OCI-LY1 (cell line): ENCODE data around the gene KCNH2.
"Not testable (repeated sequence)": the region's sequence is repeated elsewhere in the genome, so short reads cannot be mapped to it uniquely, and the experiment has no call there.

Source experiments
- H2AFZ ChIP-seq: fragments of 200-600 bp; sonication (generic), shearing (Covaris generic); 2 replicates; pipeline ENCODE4 v1.6.0; 2014; ENCODE audit warnings: antibody characterized with exemption, mild to moderate bottlenecking, low read length
- H3F3A ChIP-seq: fragments of 200-600 bp; sonication (generic), shearing (Covaris generic); 2 replicates; pipeline ENCODE4 v1.6.0; 2014; ENCODE audit warnings: mild to moderate bottlenecking, antibody characterized with exemption, low read length, moderate library complexity; ENCODE audit not compliant: insufficient read depth
- H3K27ac ChIP-seq: fragments of 200-600 bp; sonication (generic); 2 replicates; pipeline ENCODE4 v1.5.1; 2014; ENCODE audit warnings: low read length, mixed run types, mild to moderate bottlenecking, low read depth; ENCODE audit not compliant: poor library complexity, severe bottlenecking
- H3K27me3 ChIP-seq: fragments of 200-600 bp; sonication (generic); 2 replicates; pipeline ENCODE4 v1.6.0; 2014; ENCODE audit warnings: antibody characterized with exemption, mild to moderate bottlenecking, low read length, moderate library complexity; ENCODE audit not compliant: insufficient read depth
- H3K36me3 ChIP-seq: fragments of 200-600 bp; sonication (generic); 2 replicates; pipeline ENCODE4 v1.6.1; 2014; ENCODE audit warnings: mild to moderate bottlenecking, antibody characterized with exemption, low read length, moderate library complexity, mixed read lengths; ENCODE audit not compliant: insufficient read depth
- H3K4me1 ChIP-seq: fragments of 200-600 bp; sonication (generic); 2 replicates; pipeline ENCODE4 v1.5.1; 2014; ENCODE audit warnings: mild to moderate bottlenecking, low read length, moderate library complexity; ENCODE audit not compliant: insufficient read depth, severe bottlenecking
- H3K4me2 ChIP-seq: fragments of 200-600 bp; sonication (generic), shearing (Covaris generic); 2 replicates; pipeline ENCODE4 v1.6.1; 2014; ENCODE audit warnings: low read length
- H3K4me3 ChIP-seq: fragments of 200-600 bp; sonication (generic); 2 replicates; pipeline ENCODE4 v1.5.1; 2014; ENCODE audit warnings: low read length, low read depth, mild to moderate bottlenecking, mixed read lengths; ENCODE audit not compliant: poor library complexity, severe bottlenecking
- H3K79me2 ChIP-seq: fragments of 200-600 bp; shearing (Covaris generic); 2 replicates; pipeline ENCODE4 v1.6.1; 2016; ENCODE audit warnings: mixed run types, low read length, mixed read lengths; ENCODE audit not compliant: insufficient read depth
- H3K9ac ChIP-seq: fragments of 200-600 bp; sonication (generic), shearing (Covaris generic); 2 replicates; pipeline ENCODE4 v1.6.1; 2014; ENCODE audit warnings: mild to moderate bottlenecking, low read length, mixed read lengths
- H3K9me2 ChIP-seq: fragments of 200-600 bp; sonication (generic), shearing (Covaris generic); 2 replicates; pipeline ENCODE4 v1.6.1; 2014; ENCODE audit warnings: low read depth, mild to moderate bottlenecking, low read length, mixed read lengths
- H3K9me3 ChIP-seq: fragments of 200-600 bp; shearing (Covaris generic); 2 replicates; pipeline ENCODE4 v1.6.1; 2014; ENCODE audit warnings: low read length, mixed read lengths
- H4K20me1 ChIP-seq: fragments of 200-600 bp; sonication (generic), shearing (Covaris generic); 2 replicates; pipeline ENCODE4 v1.6.0; 2016; ENCODE audit warnings: mild to moderate bottlenecking, low read length; ENCODE audit not compliant: insufficient read depth
- CTCF ChIP-seq: fragments of 200-600 bp; sonication (generic), shearing (Covaris generic); IDR thresholded peaks from 2 replicates; pipeline ENCODE4 v1.5.1; 2017; ENCODE audit warnings: mild to moderate bottlenecking, antibody characterized with exemption, low read length, moderate library complexity, mixed read lengths
- EZH2 ChIP-seq: fragments of 200-600 bp; sonication (generic), shearing (Covaris generic); IDR thresholded peaks from 2 replicates; pipeline ENCODE4 v1.8.0; 2017; ENCODE audit warnings: borderline replicate concordance, mixed run types, mild to moderate bottlenecking, antibody characterized with exemption, low read length, moderate library complexity, mixed read lengths

The KCNH2 gene

GRCh38 chr7:150978126-150978789 is at the start of gene KCNH2:
KCNH2 (minus strand) TSS chr7:150978321; CDS start chr7:150977913, 408 bp downstream.
- Histone ChIP-seq H3K79me2 (no peaks in the 10 kb centered on the region), H2AFZ (no peak within 1 kb of the TSS), H3K27me3 (peaks cover 18% of the 10 kb centered on the region; the same call in 1 of the 2 replicates), H3K9me3 (no peaks in the 10 kb centered on the region), H3K4me2 (peak within 1 kb of the TSS; percentile 86), H3K27ac (no peak within 1 kb of the TSS), H3K9ac (peak within 1 kb of the TSS; percentile 49; the same call in 1 of the 2 replicates), H4K20me1 (no peaks in the 10 kb centered on the region), H3K9me2 (no peaks in the 10 kb centered on the region), H3K4me3 (peak within 1 kb of the TSS; percentile 60), H3K4me1 (peaks cover 50% of the 10 kb centered on the region), H3K36me3 (no peaks in the 10 kb centered on the region), H3F3A (no peaks in the 10 kb centered on the region)
- TF ChIP-seq EZH2 (no peak), CTCF (no peak)

GRCh38 chr7:151027728-151028130 is 49.6 kb upstream of the KCNH2 start:
- H3K36me3 ChIP-seq, H4K20me1 ChIP-seq, H3K79me2 ChIP-seq, H3K9me3 ChIP-seq, H3F3A ChIP-seq, H3K27ac ChIP-seq, H3K27me3 ChIP-seq, H3K9me2 ChIP-seq: not testable (repeated sequence)
- peaks cover 24% of the 10 kb centered on the region for H3K4me1 ChIP-seq
- peak overlapping the region; percentile 20 for H3K9ac ChIP-seq
- H3K4me2 ChIP-seq: peak overlapping the region; percentile 66
- peak overlapping the region; percentile 48; the same call in 1 of the 2 replicates for H2AFZ ChIP-seq
- H3K4me3 ChIP-seq: peak overlapping the region; percentile 73

GRCh38 chr7:151026771-151027727 is 48.9 kb upstream of the KCNH2 start:
- H3K27me3 ChIP-seq, H4K20me1 ChIP-seq, H2AFZ ChIP-seq, H3K9me3 ChIP-seq, H3K36me3 ChIP-seq, H3K27ac ChIP-seq, H3K79me2 ChIP-seq, H3K9me2 ChIP-seq, H3F3A ChIP-seq: not testable (repeated sequence)
- Histone ChIP-seq H3K9ac (peak overlapping the region; percentile 20; the same call in 1 of the 2 replicates), H3K4me1 (peaks cover 24% of the 10 kb centered on the region), H3K4me2 (peak overlapping the region; percentile 66), H3K4me3 (peak overlapping the region; percentile 73)

GRCh38 chr7:151025924-151026671 is 48.0 kb upstream of the KCNH2 start:
- no peak overlapping the region for H3K4me3 ChIP-seq
- H3K9ac ChIP-seq: no peak overlapping the region
- no peaks in the 10 kb centered on the region for H3K9me2 ChIP-seq
- peaks cover 4% of the 10 kb centered on the region; the same call in 1 of the 2 replicates for H3K27me3 ChIP-seq
- no peak for TF ChIP-seq CTCF
- no peak for TF ChIP-seq EZH2
- no peak overlapping the region for H2AFZ ChIP-seq
- no peaks in the 10 kb centered on the region for H3K79me2 ChIP-seq
- peaks cover 24% of the 10 kb centered on the region for H3K4me1 ChIP-seq
- no peaks in the 10 kb centered on the region for H3K9me3 ChIP-seq
- no peak overlapping the region for H3K4me2 ChIP-seq
- H4K20me1 ChIP-seq: no peaks in the 10 kb centered on the region
- no peaks in the 10 kb centered on the region for H3F3A ChIP-seq
- H3K36me3 ChIP-seq: no peaks in the 10 kb centered on the region
- H3K27ac ChIP-seq: no peak overlapping the region
